Measurements from ENCODE around the gene FKBP1B. TPM values are rescaled to one million over a fixed set of nuclear protein-coding genes. Genes with fewer than 3 reads are reported as not detected.
A peak's percentile ranks its signal among the peaks of the same experiment; 100 is the strongest.

Gene FKBP1B
- total RNA-seq, 1 donor: 3.3 TPM

DNA sequence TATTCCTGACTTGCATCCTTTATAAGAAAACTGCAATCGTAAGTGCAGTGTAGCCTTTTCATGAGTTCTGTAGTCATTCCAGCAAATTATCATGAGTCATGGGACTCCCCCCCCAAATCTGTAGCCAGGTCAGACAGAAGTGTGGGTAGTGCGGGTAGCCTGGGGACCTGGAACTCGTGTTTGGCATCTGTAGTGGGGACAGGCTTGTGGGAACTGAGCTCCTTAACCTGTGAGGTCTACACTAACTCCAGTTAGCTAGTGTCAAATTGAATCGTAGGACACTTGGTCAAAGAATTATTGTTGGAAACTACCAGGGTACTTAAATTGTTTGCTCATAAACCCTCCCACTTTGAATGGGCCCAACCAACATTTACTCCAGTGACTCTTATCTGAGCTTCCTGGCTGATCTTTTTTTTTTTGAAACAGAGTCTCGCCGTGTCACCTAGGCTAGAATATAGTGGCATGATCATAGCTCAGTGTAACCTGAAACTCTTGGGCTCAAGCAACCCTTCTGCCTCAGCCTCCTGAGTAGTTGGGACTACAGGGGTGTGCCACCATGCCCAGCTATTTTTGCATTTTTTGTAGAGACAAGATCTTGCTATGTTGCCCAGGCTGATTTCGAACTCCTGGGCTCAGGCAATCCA, 61.2 kb downstream of the FKBP1B start:
- Histone ChIP-seq H3K36me3 (ENCODE audit: insufficient read depth, low read length) (no peaks in the 10 kb centered on the region), H3K4me2 (ENCODE audit: insufficient read depth, low read length) (no peak overlapping the region), H3K4me1 (ENCODE audit: insufficient read depth, low read length) (peaks cover 19% of the 10 kb centered on the region), H3K27me3 (ENCODE audit: insufficient read depth, low read length) (no peaks in the 10 kb centered on the region), H3K9me3 (ENCODE audit: low read depth, low read length) (peaks cover 5% of the 10 kb centered on the region), H2AFZ (ENCODE audit: low read length) (no peak overlapping the region), H3K79me2 (ENCODE audit: insufficient read depth, low read length) (no peaks in the 10 kb centered on the region), H4K20me1 (ENCODE audit: insufficient read depth, low read length) (no peaks in the 10 kb centered on the region), H3K27ac (ENCODE audit: low read depth, low read length) (peak overlapping the region; percentile 34), H3K4me3 (ENCODE audit: insufficient read depth, low read length) (no peak overlapping the region)
- TF ChIP-seq, protein P1, sequence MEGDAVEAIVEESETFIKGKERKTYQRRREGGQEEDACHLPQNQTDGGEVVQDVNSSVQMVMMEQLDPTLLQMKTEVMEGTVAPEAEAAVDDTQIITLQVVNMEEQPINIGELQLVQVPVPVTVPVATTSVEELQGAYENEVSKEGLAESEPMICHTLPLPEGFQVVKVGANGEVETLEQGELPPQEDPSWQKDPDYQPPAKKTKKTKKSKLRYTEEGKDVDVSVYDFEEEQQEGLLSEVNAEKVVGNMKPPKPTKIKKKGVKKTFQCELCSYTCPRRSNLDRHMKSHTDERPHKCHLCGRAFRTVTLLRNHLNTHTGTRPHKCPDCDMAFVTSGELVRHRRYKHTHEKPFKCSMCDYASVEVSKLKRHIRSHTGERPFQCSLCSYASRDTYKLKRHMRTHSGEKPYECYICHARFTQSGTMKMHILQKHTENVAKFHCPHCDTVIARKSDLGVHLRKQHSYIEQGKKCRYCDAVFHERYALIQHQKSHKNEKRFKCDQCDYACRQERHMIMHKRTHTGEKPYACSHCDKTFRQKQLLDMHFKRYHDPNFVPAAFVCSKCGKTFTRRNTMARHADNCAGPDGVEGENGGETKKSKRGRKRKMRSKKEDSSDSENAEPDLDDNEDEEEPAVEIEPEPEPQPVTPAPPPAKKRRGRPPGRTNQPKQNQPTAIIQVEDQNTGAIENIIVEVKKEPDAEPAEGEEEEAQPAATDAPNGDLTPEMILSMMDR (IDR thresholded peaks at IDR 0.05; ENCODE audit: extremely low read depth, low read depth, low read length): no peak
- DNase-seq (ENCODE audit: insufficient read length, low spot score, missing footprints): no peak

DNA sequence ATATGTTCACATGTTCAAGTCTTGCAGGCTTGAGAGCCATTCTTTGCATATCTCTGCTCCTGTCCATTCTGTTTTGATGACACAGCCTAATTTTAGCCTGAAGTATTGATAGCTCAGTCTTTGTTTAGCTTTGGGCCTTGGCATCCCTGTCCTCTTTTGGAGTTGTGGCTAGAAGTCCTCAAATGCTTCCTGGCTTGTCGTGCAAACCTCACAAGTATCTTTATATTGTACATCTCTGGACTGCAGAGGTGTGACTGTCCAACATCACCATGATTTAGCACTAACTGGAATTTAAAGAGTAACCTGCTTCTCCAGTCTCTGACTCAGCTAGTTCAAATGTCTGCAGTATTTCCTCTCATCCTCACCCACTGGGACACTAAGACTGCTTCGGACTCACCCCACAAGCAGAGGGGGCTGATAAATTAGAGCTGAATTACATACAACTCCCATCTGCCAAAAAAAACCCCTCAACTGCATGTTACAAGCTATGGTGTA, 61.9 kb downstream of the FKBP1B start:
- peak; percentile 57 for DNase-seq (ENCODE audit: insufficient read length, low spot score, missing footprints)
- H3K4me3 ChIP-seq (ENCODE audit: insufficient read depth, low read length): no peak overlapping the region
- peaks cover 5% of the 10 kb centered on the region for H3K9me3 ChIP-seq (ENCODE audit: low read depth, low read length)
- TF ChIP-seq, protein P1 (IDR thresholded peaks at IDR 0.05; ENCODE audit: extremely low read depth, low read depth, low read length): no peak
- no peaks in the 10 kb centered on the region for H3K27me3 ChIP-seq (ENCODE audit: insufficient read depth, low read length)
- peak overlapping the region; percentile 27 for H3K4me2 ChIP-seq (ENCODE audit: insufficient read depth, low read length)
- peaks cover 19% of the 10 kb centered on the region for H3K4me1 ChIP-seq (ENCODE audit: insufficient read depth, low read length)
- H3K36me3 ChIP-seq (ENCODE audit: insufficient read depth, low read length): no peaks in the 10 kb centered on the region
- H3K27ac ChIP-seq (ENCODE audit: low read depth, low read length): peak overlapping the region; percentile 34
- H2AFZ ChIP-seq (ENCODE audit: low read length): no peak overlapping the region
- H3K79me2 ChIP-seq (ENCODE audit: insufficient read depth, low read length): no peaks in the 10 kb centered on the region
- no peaks in the 10 kb centered on the region for H4K20me1 ChIP-seq (ENCODE audit: insufficient read depth, low read length)

Small RNAs within 50 kb of the gene (small RNA-seq; reads per million reads assigned to genes)
- not detected for gene RNU6-370P

Other genes starting within 250 kb of the FKBP1B start
- 17.4 and 18.0 TPM in 2 replicates for gene ATAD2B, start 122.6 kb upstream of the FKBP1B start, total RNA-seq
- 10.9 and 13.8 TPM in 2 replicates for gene UBXN2A, start 109.3 kb upstream of the FKBP1B start, total RNA-seq
- gene MFSD2B, start 39.7 kb upstream of the FKBP1B start, total RNA-seq: 0.36 TPM in 1 of 2 replicates, not detected in the other
- 8.3 and 9.1 TPM in 2 replicates for gene WDCP, start 2.4 kb upstream of the FKBP1B start, total RNA-seq
- 96.6 and 109 TPM in 2 replicates for gene SF3B6, start 26.6 kb downstream of the FKBP1B start, total RNA-seq
- gene TP53I3, start 35.1 kb downstream of the FKBP1B start, total RNA-seq: 59.4 and 79.3 TPM in 2 replicates
- 0.88 TPM in 1 of 2 replicates, not detected in the other for gene PFN4, start 73.6 kb downstream of the FKBP1B start, total RNA-seq
- 11.6 and 13.8 TPM in 2 replicates for gene FAM228B, start 73.7 kb downstream of the FKBP1B start, total RNA-seq
- gene FAM228A, start 125.3 kb downstream of the FKBP1B start, total RNA-seq: 1.4 and 1.5 TPM in 2 replicates